Measurements from ENCODE around the gene PROZ.

Gene PROZ

GRCh38 chr13:113172419-113172926 lies 14.0 kb downstream of the PROZ start:
- Histone ChIP-seq H3K27me3 (no peaks in the 10 kb centered on the region), H3K36me3 (peaks cover 39% of the 10 kb centered on the region)
- no peak for TF ChIP-seq CTCF (IDR thresholded peaks at IDR 0.05)

GRCh38 chr13:113176280-113176679 lies 17.8 kb downstream of the PROZ start:
- Histone ChIP-seq H3K9me3 (no peaks in the 10 kb centered on the region), H3K27me3 (no peaks in the 10 kb centered on the region), H3K36me3 (peaks cover 72% of the 10 kb centered on the region), H3K27ac (no peak overlapping the region), H3K4me3 (ENCODE audit: low read depth in 1 of 2, low read length in 1 of 2) (no peak overlapping the region), H3K4me1 (ENCODE audit: control insufficient read depth in 1 of 2, insufficient read depth in 1 of 2, low read depth in 1 of 2, low read length in 1 of 2) (no peaks in the 10 kb centered on the region)
- TF ChIP-seq CTCF (IDR thresholded peaks at IDR 0.05): no peak

More at GRCh38 chr13:113172419-113172926, 14.0 kb downstream of the PROZ start:
- Histone ChIP-seq H3K4me3 (ENCODE audit: low read depth in 1 of 2, low read length in 1 of 2) (no peak overlapping the region), H3K9me3 (no peaks in the 10 kb centered on the region), H3K4me1 (ENCODE audit: control insufficient read depth in 1 of 2, insufficient read depth in 1 of 2, low read depth in 1 of 2, low read length in 1 of 2) (no peaks in the 10 kb centered on the region), H3K27ac (no peak overlapping the region)

DNA sequence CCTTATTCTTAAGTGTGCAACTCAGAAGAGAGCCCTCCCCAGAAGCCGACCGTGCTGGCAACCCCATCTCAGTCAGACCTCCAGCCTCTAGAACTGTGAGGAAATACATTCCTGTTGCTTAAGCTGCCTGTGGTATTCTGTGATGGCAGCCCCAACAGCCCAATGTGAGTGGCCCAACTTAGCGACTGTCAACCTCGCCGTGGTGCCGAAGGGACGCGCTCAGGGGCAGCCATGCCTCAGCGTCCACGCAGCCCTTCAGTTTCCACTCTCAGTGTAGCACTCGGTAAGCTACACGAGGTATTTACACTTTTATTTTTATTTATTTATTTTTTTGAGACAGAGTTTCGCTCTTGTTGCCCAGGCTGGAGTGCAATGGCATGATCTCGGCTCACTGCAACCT lies 18.4 kb downstream of the PROZ start:
- Histone ChIP-seq H3K9me3 (no peaks in the 10 kb centered on the region), H3K36me3 (peaks cover 68% of the 10 kb centered on the region), H3K27me3 (no peaks in the 10 kb centered on the region), H3K4me3 (ENCODE audit: low read depth in 1 of 2, low read length in 1 of 2) (no peak overlapping the region), H3K27ac (no peak overlapping the region), H3K4me1 (ENCODE audit: control insufficient read depth in 1 of 2, insufficient read depth in 1 of 2, low read depth in 1 of 2, low read length in 1 of 2) (no peaks in the 10 kb centered on the region)
- no peak for TF ChIP-seq CTCF (IDR thresholded peaks at IDR 0.05)

DNA sequence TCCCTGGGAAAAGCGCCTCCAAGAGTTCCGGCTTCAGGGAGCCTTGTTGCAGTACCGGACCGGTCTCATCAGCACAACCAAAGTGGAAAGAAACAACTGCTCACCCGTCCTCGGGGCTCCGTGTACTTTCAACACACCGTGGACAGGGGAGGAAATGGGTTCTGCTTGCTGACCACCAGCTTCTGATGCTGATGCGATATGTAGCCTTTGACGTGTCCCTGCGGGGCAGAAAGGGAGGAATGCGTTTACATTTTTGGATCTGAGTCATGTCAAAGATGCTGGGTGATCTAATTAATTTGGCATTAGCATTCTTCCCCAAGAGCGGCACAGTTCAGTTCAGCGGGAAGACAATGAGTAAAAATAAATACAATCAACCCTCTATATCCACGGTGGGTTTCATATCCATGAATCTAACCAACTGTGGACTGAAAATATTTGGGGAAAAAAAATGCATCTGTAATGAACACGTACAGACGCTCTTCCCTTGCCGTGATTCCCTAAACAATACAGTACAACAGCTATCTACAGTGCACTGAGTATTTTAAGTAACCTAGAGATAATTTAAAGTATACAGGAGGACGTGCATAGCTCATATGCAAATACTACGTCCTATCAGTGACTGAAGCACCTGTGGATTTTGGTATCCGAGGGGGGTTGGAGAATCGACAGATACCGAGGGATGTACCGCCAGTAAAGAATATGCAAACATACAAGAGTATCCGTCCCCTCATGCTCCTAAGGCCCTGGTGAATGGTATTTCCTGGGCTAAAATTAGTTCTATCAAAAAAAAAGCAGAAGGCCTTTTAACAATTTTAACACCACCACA lies 19.8 kb downstream of the PROZ start:
- H3K27ac ChIP-seq: no peak overlapping the region
- H3K9me3 ChIP-seq: no peaks in the 10 kb centered on the region
- no peak for TF ChIP-seq CTCF (IDR thresholded peaks at IDR 0.05)
- no peaks in the 10 kb centered on the region for H3K27me3 ChIP-seq
- peaks cover 69% of the 10 kb centered on the region for H3K36me3 ChIP-seq
- no peaks in the 10 kb centered on the region for H3K4me1 ChIP-seq (ENCODE audit: control insufficient read depth in 1 of 2, insufficient read depth in 1 of 2, low read depth in 1 of 2, low read length in 1 of 2)
- H3K4me3 ChIP-seq (ENCODE audit: low read depth in 1 of 2, low read length in 1 of 2): no peak overlapping the region

- H3K27ac ChIP-seq: no peak overlapping the region
- H3K4me3 ChIP-seq (ENCODE audit: low read depth in 1 of 2, low read length in 1 of 2): no peak overlapping the region
- H3K27me3 ChIP-seq: no peaks in the 10 kb centered on the region
- no peaks in the 10 kb centered on the region for H3K4me1 ChIP-seq (ENCODE audit: control insufficient read depth in 1 of 2, insufficient read depth in 1 of 2, low read depth in 1 of 2, low read length in 1 of 2)
- no peak for TF ChIP-seq CTCF (IDR thresholded peaks at IDR 0.05)
- H3K9me3 ChIP-seq: no peaks in the 10 kb centered on the region
- H3K36me3 ChIP-seq: peaks cover 72% of the 10 kb centered on the region
These were observed 20.4 kb downstream of the PROZ start for GRCh38 chr13:113178896-113179167.

Data from neutrophil (primary cell).